ENCODE results near the gene NAA10.

NAA10 gene

DNA sequence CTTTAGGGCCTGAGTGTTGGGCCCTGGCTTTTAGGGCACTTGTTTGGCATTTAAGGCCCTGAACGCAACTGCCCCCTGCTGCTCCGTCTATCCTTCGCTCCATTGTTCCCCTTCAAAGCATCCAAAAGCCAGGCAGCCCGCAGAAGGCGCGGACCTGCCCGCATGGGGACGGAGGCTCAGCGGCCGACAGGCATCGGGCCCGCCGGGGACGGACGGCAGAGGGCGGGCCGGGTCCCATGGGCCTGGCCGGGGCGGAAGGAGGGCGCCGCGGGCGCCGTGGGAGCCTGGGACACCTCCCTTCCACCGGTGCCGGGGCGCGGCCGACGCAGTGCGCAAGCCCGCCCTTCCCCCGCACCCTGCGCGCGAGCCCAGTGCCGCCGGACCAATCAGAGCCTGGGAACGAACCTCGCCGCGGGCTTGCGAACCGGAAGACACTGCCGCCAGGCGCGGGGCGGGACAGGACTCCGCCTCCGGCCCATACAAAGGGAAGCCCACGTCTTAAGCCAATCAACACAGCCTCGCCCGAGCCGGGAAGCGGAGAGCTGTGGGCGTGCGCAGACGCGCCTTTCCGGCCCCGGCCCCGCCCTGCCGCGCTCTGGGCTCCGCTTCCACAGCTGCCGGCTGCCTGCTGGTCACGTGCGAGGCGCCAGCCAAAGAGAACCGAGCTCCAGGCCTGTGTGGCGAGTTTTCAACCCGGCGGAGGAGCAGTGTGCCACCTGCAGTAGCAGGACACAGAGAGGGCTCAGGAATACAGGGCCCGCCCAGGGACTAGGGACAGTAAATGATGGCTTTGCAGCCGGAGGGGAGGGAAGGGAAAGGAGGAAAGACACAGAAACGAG is 6.7 kb downstream of the NAA10 start:
- FAIRE-seq, result peak; percentile 96

DNA sequence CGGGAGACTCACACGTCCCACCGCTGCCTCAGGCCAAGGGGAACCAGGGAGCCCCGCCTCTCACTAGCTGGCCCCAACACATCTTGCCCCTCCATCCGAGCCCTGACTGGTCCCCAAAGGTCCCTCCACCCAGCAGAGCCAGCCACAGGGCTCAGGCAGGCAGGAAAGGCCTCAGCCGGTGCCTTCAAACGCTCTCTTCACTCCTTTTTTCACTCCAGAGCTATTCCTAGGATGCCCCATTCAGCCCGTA is 7.2 kb downstream of the NAA10 start:
- FAIRE-seq, result no peak

DNA sequence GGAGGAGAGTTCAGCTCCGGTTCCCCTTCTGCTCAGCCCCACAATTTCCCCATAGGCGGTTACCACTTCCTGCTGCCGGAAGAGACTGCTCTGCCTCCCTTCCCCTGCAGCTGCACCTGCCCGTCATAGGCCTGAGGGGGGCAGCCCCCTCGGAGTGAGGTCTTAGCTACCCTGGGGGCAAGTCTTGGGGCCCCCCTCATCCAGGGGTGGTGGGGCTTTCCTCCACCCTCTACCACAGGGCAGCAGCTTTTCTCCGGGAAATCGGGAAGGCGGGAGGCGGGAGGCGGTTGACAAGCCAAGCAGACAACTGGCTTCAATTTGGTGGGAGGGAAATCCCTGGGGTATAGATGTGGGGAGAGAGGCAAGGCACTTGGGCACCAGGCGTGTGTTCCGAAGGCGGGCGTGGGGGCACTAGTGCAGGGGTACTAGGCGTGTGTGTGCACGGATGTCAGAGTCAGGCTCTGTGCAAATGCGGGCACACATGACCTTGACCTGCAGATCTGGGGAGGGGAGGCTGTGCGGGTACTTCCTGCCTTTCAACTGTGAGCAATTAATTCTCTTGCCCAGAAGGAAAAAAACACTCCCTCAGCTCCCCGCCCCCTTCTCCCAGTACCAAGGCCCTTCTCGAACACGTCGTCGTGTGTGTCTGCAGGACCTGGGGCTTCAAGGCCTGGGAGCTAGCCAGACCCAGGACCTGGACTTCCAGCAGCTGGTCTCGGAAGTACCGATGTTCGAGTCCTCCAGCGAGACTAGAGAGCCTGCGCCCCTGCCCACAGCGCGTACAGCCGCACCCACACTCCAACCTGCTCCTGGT is 7.8 kb downstream of the NAA10 start:
- no peak for FAIRE-seq

DNA sequence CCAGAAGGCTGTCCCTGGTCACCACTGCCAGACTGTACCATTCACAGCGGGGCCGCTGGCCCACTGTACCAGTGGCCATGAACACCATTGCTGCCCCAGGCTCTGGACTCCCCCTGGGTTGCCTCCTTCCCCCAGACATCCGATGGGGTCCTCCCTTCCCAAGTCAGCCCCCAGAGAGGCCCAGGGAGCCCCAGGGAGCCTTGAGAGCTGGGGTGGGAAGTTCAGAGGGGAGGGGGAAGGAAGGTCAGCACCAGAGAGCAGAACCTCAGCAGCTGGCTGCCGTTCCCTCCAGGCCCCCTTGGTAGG is 8.3 kb downstream of the NAA10 start:
- FAIRE-seq, result no peak

DNA sequence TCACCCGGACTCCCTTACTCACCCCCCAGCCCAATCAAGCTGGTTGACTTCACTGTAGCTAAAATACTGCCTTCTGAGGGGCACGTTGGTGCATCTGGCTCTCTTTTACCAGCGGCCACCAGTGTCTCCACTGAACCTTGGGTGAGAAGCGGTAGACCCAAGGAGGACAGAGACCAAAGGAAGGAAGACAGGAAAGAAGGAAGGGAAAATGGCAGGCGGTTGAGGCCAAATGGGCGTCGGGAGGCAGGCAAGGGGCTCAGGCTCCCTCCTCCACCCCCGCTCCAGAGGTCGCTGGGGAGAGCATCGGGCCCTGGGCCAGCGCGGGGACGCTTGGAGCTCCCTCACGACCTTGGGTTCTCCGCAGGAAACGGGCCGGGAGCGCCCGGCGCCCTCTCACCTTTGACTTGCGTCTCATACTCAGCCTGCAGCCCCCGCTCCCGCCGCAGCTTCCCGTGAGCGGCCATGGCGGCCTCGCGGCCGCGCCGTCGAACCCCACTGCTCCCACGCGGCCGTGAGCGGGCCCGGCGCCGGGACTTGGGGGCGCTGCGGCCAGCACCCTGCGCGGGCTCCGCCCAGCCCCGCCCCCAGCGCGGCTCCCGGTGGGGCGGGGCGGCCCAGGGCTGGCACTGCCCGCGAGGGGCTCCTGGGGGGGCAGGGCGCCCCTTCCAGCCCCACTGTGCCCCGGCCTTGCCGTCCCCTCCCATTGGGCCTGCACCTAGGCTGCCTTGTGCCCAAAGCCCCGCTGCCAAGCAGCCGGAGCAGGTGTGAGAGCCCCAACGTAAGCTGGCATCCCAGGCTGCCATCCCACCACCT is 8.9 kb downstream of the NAA10 start, which contains the start of gene ARHGAP4:
TSS of gene ARHGAP4 (minus strand) at position 526 of the 813 bp plus-strand sequence. CDS start at position 464, 62 bp downstream.
- FAIRE-seq, result no peak

DNA sequence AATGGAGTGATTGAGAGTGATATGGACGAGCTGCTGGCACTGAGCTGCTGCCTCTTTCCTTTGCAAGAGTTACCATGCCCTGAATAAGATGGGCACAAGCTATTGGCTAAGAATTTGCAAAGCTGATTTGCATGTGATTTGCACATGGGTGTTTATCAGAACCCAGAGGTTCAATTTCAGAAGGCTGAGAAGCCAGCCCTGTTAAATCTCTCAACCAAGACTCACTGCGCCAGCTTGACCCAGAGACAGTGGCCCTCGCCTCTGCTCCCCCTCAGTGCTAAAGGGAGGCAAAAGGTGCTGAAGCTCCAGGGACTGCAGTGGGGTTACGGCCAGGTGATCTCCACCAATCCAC is 9.5 kb downstream of the NAA10 start:
- FAIRE-seq, result no peak

DNA sequence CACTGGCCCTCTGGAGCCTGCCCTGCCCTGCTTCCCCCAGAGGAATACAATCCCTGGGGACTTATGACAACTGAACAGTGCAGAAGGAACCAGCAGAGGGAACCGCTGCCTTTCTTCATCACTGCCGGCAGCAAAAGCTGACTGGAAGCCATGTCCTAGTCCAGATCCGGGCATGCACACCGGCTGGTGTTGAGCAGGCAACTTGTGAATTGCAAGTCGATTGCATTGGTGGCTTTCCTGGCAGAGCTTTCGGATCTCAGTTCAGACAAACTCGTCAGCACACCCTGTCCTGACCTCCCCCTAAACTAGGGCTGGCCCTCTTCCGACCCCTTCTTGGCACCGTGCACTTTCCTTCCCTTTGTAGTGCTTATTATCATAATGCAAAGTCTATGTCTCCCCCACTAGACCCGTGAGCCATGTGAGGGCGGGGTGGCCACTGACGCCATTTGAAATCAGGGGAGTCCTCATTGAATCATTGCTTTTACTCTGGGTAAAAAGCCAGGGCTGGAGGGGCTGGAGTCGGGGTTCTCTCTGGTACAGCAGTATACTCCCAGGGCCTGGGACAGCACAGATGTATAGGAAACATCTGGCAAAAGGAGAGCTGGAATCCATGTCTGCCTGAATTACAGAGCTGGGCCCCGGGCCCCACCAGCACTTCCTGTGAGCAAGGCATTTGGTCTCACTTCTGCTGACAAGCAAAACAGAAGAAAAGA is 10.5 kb downstream of the NAA10 start:
- no peak for FAIRE-seq

DNA sequence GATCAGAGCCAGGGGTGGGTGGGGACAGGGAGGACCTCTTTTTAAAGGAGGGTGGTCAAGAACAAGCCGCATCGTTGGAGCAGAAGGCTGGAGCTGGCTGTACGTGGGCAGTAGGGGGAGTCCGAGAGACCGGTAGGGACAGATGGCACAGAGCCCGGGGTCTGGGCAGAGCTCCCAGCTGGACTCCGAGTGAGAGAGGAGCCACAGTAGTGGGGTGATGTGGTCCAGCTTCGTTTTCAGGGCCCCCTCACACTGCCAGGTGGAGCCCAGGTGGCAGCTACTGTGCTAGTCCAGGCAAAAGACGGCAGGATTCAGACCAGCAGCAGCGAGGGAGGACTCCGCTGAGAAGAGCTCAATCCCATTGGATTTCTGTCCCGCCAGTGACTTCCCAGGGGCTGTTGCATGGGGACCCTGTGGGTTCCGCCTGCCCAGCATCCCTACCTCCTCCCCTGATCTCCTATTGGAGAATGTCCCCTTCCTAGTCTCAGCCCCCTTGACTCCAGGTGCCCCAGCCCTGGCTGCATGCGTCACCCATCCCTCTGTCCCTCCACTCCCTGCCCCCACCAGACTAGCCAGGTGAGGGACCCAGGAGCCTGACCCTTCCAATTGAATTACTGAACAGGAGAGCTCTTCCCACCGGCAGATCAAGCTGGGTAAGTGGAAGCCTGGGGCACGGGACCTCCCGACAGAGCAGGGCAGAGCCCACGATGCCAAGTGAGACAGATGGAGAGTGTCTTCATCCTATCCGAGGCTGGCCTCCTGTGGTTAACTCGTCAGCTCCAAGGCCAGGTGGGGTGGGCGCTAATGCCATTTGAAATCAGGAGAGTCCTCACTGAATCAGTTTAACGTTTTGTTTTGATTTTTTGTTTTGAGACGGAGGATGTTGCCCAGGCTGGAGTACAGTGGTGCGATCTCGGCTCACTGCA is 11.6 kb downstream of the NAA10 start:
- FAIRE-seq, result no peak

DNA sequence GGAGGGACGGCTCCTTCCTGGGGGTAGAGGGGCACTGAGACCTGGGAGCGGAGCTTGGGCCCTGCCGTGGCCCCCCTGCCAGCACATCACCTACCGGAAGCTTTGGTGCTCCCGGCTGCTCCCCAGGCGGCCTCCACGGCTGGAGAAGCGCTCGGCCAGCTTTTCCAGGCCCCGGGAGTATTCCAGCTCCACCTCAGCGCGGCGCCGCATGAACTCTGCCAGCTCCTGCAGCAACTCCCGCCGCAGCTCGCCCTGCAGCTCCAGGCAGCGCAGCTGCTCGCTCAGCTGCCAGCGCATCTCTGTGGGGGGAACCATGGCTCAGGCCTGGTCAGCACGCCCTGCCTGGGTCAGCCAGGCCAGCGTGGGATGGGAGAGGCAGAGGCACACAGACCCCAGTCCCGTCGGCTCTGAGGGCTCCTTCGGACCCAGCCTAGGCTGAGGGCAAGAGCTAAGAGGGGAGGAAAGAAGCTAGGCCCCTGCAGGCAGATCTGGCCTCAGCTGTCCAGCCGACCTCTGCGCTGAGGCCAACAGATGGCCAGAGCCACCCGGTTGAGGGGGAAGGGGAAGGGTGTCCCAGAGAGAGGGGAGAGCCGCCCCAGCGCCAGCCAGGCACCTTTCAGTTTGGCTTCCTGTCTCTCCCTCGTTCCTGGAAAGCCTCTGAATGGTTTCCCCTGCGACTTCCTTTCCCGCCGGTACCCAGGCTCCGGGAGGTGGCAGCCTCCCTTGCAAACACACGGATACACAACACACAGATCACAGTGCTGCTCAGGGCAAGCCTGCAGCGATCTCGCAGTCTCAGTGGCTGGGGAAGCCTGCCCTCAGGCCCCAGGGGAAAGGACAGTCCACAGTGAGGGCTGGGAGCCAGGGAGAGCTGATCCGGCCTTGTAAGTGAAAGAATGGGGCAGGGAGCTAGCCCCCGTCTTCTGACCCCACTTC is 13.1 kb downstream of the NAA10 start:
- no peak for FAIRE-seq

DNA sequence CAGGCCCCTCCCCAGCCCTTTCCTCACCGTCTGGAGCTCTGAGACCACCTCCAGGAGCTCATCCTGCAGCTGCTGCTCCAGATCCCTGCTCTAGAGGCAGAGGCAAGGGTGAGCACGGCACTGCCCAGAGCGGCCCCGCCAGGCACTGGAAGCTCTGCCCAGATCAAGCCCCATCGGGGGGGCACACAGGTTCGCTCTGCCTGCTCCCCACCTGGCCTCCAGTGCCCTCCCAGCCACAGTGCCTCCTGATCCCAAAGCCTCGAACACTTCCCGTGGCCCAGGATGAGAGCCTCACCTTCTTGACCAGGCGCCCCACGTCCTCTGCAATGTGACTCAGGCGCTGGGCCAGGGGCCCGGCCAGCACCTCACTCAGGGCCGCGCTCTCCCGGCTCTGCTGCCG is 13.8 kb downstream of the NAA10 start:
- no peak for FAIRE-seq

DNA sequence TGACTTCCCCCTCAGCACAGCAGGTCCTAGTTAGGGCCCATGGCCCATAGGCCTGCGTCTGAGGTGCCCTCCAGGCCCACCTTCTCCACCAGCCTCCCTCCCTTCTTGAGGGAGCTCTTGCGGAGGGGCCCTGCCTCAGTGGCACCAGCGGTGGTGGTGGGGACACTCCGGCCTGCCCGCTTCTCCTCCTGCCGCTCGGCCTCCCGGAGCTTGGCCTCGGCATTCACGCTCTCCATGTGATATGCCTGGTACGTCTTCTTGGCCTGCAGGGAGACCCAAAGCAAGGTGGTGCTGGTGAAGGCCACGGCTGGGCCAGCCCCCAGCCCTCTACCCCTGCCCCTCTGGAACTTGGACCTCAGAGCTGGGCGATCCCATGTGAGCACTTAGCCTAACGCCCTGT is 14.3 kb downstream of the NAA10 start:
- no peak for FAIRE-seq

DNA sequence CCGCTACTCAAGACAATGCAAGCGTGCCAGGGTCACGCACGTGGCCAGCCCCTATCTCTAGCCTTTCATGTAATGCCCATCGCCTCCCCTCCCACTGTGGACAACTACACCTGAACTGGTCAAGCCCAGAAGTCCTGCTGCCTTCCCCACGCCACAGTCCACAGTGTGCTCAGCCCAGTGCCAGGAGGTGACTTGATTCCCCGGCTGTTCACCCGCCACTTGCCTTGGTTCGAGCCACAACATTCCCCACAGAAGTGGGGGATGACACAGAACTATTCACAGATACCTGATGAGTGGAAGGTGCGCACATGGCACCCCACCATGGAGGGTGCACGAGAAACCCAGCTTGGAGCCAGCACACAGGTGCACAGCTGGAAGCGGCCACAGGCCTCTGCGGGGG is 15.6 kb downstream of the NAA10 start:
- FAIRE-seq, result no peak

DNA sequence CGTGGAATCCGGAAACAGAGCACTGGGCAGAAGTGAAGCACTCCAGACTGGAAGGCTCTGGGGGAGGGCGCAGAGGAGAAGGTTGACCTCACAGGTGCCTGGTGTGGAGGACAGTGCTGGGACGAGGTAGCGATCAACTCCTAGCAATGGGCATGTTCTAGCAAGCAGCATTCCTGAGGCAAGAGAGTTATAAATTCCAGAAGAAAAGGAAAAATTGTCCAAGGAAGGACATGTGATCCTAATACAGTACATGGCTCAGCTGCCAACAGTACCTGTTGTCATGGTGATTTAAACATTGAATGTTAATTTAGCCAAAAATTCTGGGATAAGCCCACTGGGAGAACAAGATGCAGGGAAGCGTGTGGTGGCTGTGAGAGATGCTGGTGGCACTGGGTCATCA is 17.0 kb downstream of the NAA10 start:
- no peak for FAIRE-seq

DNA sequence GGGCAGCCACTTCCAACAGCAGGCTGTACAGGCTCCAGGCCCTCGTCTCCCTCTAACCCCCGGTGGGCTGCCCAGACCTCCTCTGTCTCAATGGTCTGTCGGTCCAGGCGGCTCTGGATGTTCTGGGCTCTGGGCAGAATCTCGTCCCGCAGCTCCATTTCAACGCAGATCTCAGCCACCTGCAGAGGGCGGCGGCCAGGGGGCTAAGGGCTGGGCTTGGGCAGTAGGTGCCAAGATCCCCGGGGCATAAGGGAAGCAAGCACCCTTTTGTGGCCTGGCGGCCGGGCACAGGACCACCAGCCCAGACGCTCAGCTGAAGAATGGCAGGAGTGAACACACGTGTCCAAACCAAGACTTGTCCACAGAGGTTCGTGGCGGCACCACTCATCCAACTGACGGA is 21.1 kb downstream of the NAA10 start:
- no peak for FAIRE-seq

DNA sequence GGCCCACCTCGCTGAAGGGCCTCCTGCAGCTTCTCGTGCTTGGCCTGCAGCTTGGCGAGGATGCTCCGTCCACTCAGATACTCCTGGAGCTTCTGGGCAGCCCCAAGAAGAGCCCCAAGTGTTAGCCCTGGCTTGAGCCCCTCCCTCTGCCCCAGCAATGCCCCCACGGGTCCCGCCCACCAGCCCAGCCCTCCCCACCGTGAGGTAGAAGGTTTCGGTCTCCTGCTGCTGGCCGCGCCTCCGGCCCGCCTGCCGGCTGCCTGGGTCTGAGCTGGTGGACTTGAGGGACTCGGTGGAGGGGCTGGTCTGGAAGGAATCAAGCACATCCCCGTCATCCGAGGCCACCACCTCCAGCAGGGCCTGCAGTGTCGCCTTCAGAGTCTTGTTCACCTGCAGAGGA is 21.6 kb downstream of the NAA10 start:
- FAIRE-seq, result no peak

DNA sequence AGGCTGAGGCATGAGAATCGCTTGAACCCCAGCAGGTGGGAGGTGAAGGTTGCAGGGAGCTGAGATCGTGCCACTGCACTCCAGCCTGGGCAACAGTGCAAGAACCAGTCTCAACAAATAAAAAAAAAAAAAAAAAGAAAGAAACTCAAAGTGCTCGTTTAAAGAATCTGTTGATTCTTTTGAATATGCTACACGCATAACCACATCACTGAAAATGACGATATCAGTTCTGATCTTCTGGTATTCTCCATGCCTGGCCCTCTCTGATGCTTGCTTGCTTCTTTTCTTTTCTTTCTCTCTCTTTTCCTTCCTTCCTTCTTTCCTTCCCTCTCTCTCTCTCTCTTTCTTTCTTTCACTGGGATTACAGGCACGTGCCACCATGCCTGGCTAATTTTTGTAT is 23.0 kb downstream of the NAA10 start:
- no peak for FAIRE-seq

DNA sequence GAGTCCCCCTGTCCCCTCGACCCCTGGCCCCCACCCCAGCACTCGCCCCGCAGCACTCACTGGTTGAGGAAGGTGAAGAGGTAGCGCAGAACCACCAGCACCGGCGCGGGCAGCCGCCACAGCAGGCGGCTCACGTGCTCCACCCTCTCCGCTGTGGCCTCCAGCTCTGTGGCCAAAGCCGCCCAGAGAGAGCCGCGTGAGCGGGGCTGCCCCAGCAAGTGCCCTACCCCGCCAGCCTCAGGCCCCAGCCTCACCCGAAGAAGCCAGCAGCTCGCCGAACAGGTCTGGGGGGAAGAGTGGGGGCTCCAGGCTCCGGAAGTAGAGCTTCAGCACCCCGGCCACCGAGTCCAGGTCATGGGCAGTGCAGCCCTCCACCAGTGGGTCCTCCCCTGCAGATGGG is 24.4 kb downstream of the NAA10 start:
- FAIRE-seq, result no peak

DNA sequence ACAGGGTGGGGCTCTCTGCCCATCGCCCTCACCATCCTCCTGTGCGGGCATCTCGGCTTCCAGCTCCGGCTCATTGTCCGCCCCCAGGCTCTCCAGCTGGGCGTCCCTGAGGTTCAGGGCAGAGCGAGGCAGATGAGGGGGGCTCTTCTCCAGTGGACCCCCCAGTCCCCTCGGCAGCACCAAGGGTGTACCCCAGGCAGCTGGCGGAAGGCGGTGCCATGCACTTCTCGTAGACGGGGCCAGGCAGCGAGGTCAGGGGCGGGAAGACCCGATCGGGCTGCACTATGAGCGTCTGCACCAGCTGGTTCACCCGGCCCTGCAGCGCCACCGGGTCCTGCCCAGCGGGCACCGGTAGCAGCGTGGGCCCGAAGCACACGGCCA is 24.9 kb downstream of the NAA10 start:
- no peak for FAIRE-seq

DNA sequence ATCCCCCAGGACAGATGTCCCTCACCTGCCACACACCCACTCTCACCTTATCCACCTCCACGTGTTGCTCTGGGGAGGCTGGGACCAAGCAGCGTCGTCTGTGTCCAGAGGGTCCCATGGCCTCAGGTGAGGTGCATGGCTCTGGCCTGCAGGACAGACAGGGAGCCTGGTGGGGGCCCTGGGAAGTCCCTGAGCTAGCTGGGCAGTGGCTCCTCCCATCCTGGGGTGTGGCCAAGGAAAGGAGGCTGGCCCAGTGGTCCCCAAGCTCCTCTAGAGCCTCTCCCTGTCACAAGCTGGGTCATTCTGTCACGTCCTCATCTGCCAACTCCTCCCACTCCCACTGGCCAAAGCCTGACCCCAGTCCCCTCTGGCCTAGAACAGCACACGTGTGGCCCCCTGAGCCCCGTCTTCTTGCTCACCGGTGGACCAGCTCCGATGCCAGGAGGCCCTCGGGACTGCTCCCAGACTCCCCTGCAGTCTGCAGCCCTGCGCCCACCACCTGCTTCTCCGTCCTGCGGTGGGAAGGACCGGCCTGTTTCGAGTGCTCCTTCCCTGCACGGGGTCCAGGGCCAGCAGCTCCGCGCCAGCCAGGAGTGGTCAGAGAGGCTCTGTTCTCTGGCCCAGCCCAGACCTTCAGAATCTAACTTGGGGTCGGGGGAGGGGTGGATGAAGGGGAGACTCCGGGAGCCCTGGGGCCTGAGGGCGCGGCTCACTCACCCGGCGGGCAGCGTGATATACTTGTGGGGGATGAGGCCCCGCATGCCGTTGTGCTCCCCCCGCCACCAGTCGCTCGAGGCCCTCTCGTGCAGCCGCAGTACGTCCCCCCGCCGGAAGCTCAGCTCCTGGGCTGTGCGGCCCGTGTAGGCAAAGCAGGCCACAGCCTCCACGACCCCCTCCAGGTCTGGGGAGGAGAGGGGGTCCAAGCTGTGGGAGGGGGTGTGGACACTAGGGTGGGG is 25.5 kb downstream of the NAA10 start:
- no peak for FAIRE-seq
